Esophagus squamous epithelium (tissue), 5 donors: ENCODE results near the gene PFKL. TPM values are rescaled to one million over a fixed set of nuclear protein-coding genes. Genes with fewer than 3 reads are reported as not detected.

Experiments used
- DNase-seq: peaks from one replicate; lab custom pipeline; 2025; lab: John Stamatoyannopoulos, UW
- H3K27ac ChIP-seq, 4 donors: fragments of 200-600 bp; sonication (generic); one replicate each; pipeline ENCODE4 v1.5.1; 2016 to 2019; ENCODE audit warnings: mild to moderate bottlenecking in 1 of 4
- H3K27me3 ChIP-seq, 4 donors: fragments of 200-600 bp; sonication (generic); 1 replicate in 3 of 4; 2 replicates in 1 of 4; pipeline versions ENCODE4 v1.5.1 to v1.6.0; 2017 to 2021; ENCODE audit warnings: antibody characterized with exemption in 1 of 4
- H3K36me3 ChIP-seq, 3 donors: fragments of 200-600 bp; sonication (generic); one replicate each; pipeline ENCODE4 v1.5.1; 2016 to 2019
- H3K4me1 ChIP-seq, 3 donors: fragments of 200-600 bp; sonication (generic); one replicate each; pipeline ENCODE4 v1.5.1; 2017 to 2019
- H3K4me3 ChIP-seq, 4 donors: fragments of 200-600 bp; sonication (generic); 1 replicate in 3 of 4; 2 replicates in 1 of 4; pipeline ENCODE4 v1.5.1; 2016 to 2019; ENCODE audit warnings: mild to moderate bottlenecking in 2 of 4, moderate library complexity in 1 of 4
- H3K9me3 ChIP-seq, 3 donors: fragments of 200-600 bp; sonication (generic); one replicate each; pipeline ENCODE4 v1.5.1; 2016 to 2019
- POLR2A ChIP-seq, 4 donors: fragments of 450-650 bp; IDR thresholded peaks; one replicate each; pipeline ENCODE4 v1.6.1; 2017; ENCODE audit warnings: antibody characterized with exemption in 4 of 4, mild to moderate bottlenecking in 4 of 4, moderate library complexity in 3 of 4
- WGBS, 2 donors: methylation state at CpG; one replicate each; pipeline ENCODE4 v1.1.5; 2018; 5-methylcytosine and 5-hydroxymethylcytosine counted together
- intact Hi-C: fragments of 100-400 bp; cut with DNase I; formaldehyde crosslinking; loops from one replicate; pipeline ENCODE4 v1.15.0; 2022
- total RNA-seq, 4 donors: library from RNA; depleted of rRNA; stranded (reverse); fragments of >200 nt; gene quantifications; one replicate each; pipeline ENCODE4 v1.1.0, GENCODE V29; 2016
- TF ChIP-seq, protein P1 (sequence below), 6 experiments: fragments of 450-650 bp in 4 of 6; fragments of 200-600 bp in 2 of 6; sonication (generic) in 2 of 6; IDR thresholded peaks; one replicate each; pipeline ENCODE4 v1.5.1; 2016 to 2019; ENCODE audit warnings: antibody characterized with exemption in 6 of 6, mild to moderate bottlenecking in 4 of 6, moderate library complexity in 4 of 6
- donor health status: DM: yes; HTN: yes; CAD: no.

The PFKL gene
- total RNA-seq, 4 donors from 2014 or later = 81.3 to 135 (median 94.6) TPM

DNA sequence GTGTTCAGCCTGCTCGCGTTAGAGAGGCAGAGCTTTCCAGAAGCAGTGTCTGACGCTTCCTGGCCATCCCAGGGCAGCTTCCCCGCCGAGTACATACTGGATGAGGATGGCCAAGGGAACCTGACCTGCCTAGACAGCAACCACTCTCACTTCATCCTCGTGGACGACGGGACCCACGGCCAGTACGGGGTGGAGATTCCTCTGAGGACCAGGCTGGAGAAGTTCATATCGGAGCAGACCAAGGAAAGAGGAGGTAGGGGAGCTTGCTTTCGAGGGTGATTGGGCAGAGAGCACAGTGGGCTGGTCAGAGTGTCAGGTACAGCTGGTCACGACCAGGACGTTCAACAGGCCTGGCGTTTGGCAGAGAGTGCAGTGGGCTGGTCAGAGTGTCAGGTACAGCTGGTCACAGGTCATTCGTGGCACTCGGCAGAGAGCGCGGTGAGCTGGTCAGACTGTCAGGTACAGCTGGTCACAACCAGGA, 75.9 kb downstream of the PFKL start:
- H3K27ac ChIP-seq = no peak overlapping the region
- DNase-seq = no peak
- 84% methylated on average over 11 to 19 of the region's 19 CpGs for WGBS, 2 donors

DNA sequence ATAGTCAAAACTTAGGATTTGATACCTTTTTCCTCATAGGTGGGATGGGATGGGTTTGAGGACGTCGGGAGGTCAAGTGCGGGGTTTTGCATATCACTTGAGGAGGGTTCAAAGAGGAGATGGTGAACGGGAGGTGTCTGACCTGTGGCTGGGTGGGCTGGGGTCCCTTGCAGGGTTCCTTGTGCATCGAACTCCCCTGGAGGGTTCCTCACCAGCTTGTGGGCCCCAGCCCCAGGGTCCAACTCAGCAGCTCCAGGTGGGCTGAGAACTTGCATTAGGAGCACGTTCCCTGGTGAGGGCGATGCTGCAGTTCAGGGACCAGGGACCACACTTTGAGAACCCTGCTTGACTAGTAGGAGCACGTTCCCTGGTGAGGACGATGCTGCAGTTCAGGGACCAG, 76.8 kb downstream of the PFKL start:
- H3K36me3 ChIP-seq = no peaks in the 10 kb centered on the region
- DNase-seq = no peak
- H3K4me1 ChIP-seq = peaks cover 0 to 9% (median 6%) of the 10 kb centered on the region in 3 donors
- no peak overlapping the region for H3K27ac ChIP-seq
- H3K27me3 ChIP-seq = peaks cover 0 to 67% (median 0%) of the 10 kb centered on the region in 4 donors
- no peaks in the 10 kb centered on the region for H3K9me3 ChIP-seq
- intact Hi-C loops = no loop called here
- H3K4me3 ChIP-seq = no peak overlapping the region
- TF ChIP-seq, protein P1, sequence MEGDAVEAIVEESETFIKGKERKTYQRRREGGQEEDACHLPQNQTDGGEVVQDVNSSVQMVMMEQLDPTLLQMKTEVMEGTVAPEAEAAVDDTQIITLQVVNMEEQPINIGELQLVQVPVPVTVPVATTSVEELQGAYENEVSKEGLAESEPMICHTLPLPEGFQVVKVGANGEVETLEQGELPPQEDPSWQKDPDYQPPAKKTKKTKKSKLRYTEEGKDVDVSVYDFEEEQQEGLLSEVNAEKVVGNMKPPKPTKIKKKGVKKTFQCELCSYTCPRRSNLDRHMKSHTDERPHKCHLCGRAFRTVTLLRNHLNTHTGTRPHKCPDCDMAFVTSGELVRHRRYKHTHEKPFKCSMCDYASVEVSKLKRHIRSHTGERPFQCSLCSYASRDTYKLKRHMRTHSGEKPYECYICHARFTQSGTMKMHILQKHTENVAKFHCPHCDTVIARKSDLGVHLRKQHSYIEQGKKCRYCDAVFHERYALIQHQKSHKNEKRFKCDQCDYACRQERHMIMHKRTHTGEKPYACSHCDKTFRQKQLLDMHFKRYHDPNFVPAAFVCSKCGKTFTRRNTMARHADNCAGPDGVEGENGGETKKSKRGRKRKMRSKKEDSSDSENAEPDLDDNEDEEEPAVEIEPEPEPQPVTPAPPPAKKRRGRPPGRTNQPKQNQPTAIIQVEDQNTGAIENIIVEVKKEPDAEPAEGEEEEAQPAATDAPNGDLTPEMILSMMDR (IDR thresholded peaks at IDR 0.05) = no peak
- TF ChIP-seq POLR2A (IDR thresholded peaks at IDR 0.05) = no peak
- 87 to 92% methylated on average over 4 to 5 of the region's 9 CpGs for WGBS, 2 donors

More for the DNA sequence above, 75.9 kb downstream of the PFKL start:
- Histone ChIP-seq H3K36me3 (no peaks in the 10 kb centered on the region), H3K9me3 (no peaks in the 10 kb centered on the region), H3K4me1 (peaks cover 0 to 9% (median 6%) of the 10 kb centered on the region in 3 donors), H3K4me3 (no peak overlapping the region), H3K27me3 (peaks cover 0 to 73% (median 0%) of the 10 kb centered on the region in 4 donors)
- TF ChIP-seq, protein P1 (IDR thresholded peaks at IDR 0.05) = no peak
- no peak for TF ChIP-seq POLR2A (IDR thresholded peaks at IDR 0.05)
- intact Hi-C loops = no loop called here

Other genes with a start within 250 kb of the PFKL start
- gene PWP2, start 192.7 kb upstream of the PFKL start, total RNA-seq = 10 to 100 TPM in 1 of 4 donors, 1 to 10 TPM in 3; 5.4 to 18.3 (median 6.6) TPM
- 10 to 100 TPM in 2 of 4 donors, 1 to 10 TPM in 2; 4.2 to 23.8 (median 9.0) TPM for gene GATD3, start 166.4 kb upstream of the PFKL start, total RNA-seq
- 1 to 10 TPM; 2.3 to 4.6 (median 2.5) TPM for gene ICOSLG, start 59.1 kb upstream of the PFKL start, total RNA-seq
- not detected for gene DNMT3L, start 38.2 kb upstream of the PFKL start, total RNA-seq
- not detected for gene AIRE, start 14.2 kb upstream of the PFKL start, total RNA-seq
- 10 to 100 TPM in 2 of 4 donors, 1 to 10 TPM in 2; 7.9 to 21.8 (median 13.7) TPM for gene CFAP410, start 39.3 kb downstream of the PFKL start, total RNA-seq
- gene TRPM2, start 53.6 kb downstream of the PFKL start, total RNA-seq = 1 to 10 TPM in 3 of 4 donors, under 1 TPM in 1; 0.40 to 6.9 (median 2.5) TPM
- 1 to 10 TPM in 2 of 4 donors, under 1 TPM in 2; 0.57 to 2.9 (median 1.1) TPM for gene LRRC3, start 155.5 kb downstream of the PFKL start, total RNA-seq
- not detected for gene KRTAP10-1, start 240.1 kb downstream of the PFKL start, total RNA-seq